DOHH2 (cell line): ENCODE results near the gene BCAR1.

Experiments
- CTCF ChIP-seq: fragments of 200-600 bp; sonication (generic); IDR thresholded peaks from one replicate; pipeline ENCODE4 v1.5.1; 2014; ENCODE audit warnings: antibody characterized with exemption, mild to moderate bottlenecking, low read depth, low read length; ENCODE audit not compliant: poor library complexity, severe bottlenecking
- EZH2phosphoT487 ChIP-seq: fragments of 200-600 bp; sonication (generic); IDR thresholded peaks from 2 replicates; pipeline ENCODE4 v1.6.1; 2017; ENCODE audit warnings: borderline replicate concordance, mild to moderate bottlenecking, antibody characterized with exemption, low read length, moderate library complexity, mixed read lengths

DNA sequence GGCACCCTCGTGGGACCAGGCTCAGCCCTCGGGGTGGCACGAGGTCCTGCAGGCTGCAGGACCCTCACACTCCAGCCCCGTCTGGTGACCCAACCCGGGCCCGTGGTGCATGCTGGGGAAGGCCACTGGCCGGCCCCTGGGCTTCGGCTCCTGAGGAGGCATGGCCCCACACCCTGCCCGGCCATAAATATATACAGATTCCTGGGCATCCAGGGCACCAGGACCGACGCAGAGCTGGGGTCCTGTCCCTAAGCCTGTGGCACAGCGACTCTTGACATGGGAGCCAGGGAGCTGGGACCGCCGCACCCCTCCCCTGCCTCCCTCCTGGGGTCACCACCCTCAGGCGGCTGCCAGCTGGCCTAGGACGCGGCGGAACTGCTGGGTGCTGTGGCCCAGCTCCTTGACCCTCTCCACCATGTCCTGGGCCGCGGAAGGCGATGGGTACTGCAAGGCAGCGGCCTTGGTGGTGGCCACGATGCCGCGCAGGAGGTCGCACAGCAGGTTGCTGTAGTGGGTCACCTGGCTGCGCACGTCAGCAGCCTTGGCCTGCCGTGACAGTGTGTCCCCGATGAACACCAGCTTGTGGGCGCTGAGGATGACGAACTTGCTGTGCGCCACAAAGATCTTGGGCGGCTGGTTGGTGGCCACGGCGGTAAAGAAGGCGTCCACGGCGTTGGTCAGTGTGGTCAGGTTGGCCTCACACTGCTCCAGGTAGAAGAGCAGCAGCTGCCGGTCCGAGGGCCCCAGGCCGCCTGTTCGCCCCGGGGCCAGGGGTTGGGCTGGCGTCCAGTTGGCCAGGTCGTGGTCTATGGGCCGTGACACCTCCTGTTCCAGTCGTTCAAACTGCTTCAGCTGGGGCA, 22.0 kb downstream of the BCAR1 start:
- TF ChIP-seq CTCF (no peak), EZH2phosphoT487 (no peak)
